ENCODE measurements around the gene TFF3. TPM values are rescaled to one million over a fixed set of nuclear protein-coding genes. Genes with fewer than 3 reads are reported as not detected.

TFF3 gene
- total and polyA plus RNA-seq, 2 of the 13 experiments (the other 11 are each of a cell fraction or from before 2014, with no cell fraction given) = 14.2 to 26.9 TPM

DNA sequence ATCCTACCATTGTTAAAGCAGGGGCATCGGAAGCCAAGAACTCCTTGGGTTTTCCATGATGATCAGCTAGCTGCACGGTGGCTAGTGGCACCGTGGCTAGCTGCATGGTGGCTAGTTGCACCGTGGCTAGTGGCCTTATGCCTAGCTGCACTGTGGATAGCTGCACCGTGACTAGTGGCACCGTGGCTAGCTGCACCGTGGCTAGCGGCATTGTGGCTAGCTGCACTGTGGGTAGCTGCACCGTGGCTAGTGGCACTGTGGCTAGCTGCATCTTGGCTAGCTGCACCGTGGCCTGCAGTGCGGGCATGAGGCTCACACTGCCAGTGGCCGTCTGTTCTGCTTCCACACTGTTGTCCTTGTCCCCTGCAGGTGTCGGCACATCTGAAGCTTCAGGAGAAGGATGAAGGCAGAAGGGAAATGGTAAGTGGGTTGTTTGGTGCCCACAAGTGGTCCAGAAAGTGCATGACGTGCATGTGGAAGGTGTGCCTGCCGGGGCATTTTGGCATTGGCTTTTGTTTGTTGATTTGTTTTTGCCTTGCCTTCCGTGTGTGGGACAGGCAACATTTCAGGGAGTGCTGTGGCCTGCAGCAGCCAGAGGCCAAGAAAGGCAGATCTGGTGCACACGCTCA lies 38.6 kb downstream of the TFF3 start:
- Histone ChIP-seq H3K4me1 (ENCODE audit: insufficient read depth, low read length) (no peaks in the 10 kb centered on the region), H3K4me3 (replicated peaks in 1 of 3; ENCODE audit: insufficient read depth in 1 of 3, low read depth in 2 of 3, low read length in 3 of 3) (no peak overlapping the region), H3K9me3 (ENCODE audit: low read length) (no peaks in the 10 kb centered on the region), H3K79me2 (ENCODE audit: insufficient read depth, low read length) (no peaks in the 10 kb centered on the region), H3K27ac (ENCODE audit: extremely low read length, insufficient read depth, low read length) (no peak overlapping the region), H3K9ac (ENCODE audit: insufficient read depth, low read depth, low read length) (no peak overlapping the region), H3K27me3 (ENCODE audit: control insufficient read depth in 1 of 2, insufficient read depth in 2 of 2, low read length in 2 of 2) (peaks cover 6 to 55% of the 10 kb centered on the region in 2 experiments), H3K36me3 (replicated peaks in 1 of 2; ENCODE audit: control insufficient read depth in 1 of 2, insufficient read depth in 2 of 2, low read length in 2 of 2) (no peaks in the 10 kb centered on the region), H2AFZ (ENCODE audit: low read length) (no peak overlapping the region), H3K4me2 (ENCODE audit: low read depth, low read length) (no peak overlapping the region), H4K20me1 (ENCODE audit: insufficient read depth, low read length) (no peaks in the 10 kb centered on the region)
- no TSS peak for BruUV-seq (replicated peaks)
- no peak for TF ChIP-seq ZNF776 (CRISPR knock-in tag; IDR thresholded peaks at IDR 0.05)
- TF ChIP-seq, protein P1, sequence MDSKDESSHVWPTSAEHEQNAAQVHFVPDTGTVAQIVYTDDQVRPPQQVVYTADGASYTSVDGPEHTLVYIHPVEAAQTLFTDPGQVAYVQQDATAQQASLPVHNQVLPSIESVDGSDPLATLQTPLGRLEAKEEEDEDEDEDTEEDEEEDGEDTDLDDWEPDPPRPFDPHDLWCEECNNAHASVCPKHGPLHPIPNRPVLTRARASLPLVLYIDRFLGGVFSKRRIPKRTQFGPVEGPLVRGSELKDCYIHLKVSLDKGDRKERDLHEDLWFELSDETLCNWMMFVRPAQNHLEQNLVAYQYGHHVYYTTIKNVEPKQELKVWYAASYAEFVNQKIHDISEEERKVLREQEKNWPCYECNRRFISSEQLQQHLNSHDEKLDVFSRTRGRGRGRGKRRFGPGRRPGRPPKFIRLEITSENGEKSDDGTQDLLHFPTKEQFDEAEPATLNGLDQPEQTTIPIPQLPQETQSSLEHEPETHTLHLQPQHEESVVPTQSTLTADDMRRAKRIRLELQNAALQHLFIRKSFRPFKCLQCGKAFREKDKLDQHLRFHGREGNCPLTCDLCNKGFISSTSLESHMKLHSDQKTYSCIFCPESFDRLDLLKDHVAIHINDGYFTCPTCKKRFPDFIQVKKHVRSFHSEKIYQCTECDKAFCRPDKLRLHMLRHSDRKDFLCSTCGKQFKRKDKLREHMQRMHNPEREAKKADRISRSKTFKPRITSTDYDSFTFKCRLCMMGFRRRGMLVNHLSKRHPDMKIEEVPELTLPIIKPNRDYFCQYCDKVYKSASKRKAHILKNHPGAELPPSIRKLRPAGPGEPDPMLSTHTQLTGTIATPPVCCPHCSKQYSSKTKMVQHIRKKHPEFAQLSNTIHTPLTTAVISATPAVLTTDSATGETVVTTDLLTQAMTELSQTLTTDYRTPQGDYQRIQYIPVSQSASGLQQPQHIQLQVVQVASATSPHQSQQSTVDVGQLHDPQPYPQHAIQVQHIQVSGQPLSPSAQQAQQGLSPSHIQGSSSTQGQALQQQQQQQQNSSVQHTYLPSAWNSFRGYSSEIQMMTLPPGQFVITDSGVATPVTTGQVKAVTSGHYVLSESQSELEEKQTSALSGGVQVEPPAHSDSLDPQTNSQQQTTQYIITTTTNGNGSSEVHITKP (CRISPR knock-in tag; IDR thresholded peaks at IDR 0.05; ENCODE audit: low read depth) = no peak
- TF ChIP-seq, protein P2, sequence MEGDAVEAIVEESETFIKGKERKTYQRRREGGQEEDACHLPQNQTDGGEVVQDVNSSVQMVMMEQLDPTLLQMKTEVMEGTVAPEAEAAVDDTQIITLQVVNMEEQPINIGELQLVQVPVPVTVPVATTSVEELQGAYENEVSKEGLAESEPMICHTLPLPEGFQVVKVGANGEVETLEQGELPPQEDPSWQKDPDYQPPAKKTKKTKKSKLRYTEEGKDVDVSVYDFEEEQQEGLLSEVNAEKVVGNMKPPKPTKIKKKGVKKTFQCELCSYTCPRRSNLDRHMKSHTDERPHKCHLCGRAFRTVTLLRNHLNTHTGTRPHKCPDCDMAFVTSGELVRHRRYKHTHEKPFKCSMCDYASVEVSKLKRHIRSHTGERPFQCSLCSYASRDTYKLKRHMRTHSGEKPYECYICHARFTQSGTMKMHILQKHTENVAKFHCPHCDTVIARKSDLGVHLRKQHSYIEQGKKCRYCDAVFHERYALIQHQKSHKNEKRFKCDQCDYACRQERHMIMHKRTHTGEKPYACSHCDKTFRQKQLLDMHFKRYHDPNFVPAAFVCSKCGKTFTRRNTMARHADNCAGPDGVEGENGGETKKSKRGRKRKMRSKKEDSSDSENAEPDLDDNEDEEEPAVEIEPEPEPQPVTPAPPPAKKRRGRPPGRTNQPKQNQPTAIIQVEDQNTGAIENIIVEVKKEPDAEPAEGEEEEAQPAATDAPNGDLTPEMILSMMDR (CRISPR knock-in tag; IDR thresholded peaks at IDR 0.05) = no peak
- no peak for TF ChIP-seq ZNF44 (CRISPR knock-in tag; IDR thresholded peaks at IDR 0.05)
- no peak for TF ChIP-seq KLF12 (CRISPR knock-in tag; IDR thresholded peaks at IDR 0.05; ENCODE audit: borderline replicate concordance)
- TF ChIP-seq, protein P3, sequence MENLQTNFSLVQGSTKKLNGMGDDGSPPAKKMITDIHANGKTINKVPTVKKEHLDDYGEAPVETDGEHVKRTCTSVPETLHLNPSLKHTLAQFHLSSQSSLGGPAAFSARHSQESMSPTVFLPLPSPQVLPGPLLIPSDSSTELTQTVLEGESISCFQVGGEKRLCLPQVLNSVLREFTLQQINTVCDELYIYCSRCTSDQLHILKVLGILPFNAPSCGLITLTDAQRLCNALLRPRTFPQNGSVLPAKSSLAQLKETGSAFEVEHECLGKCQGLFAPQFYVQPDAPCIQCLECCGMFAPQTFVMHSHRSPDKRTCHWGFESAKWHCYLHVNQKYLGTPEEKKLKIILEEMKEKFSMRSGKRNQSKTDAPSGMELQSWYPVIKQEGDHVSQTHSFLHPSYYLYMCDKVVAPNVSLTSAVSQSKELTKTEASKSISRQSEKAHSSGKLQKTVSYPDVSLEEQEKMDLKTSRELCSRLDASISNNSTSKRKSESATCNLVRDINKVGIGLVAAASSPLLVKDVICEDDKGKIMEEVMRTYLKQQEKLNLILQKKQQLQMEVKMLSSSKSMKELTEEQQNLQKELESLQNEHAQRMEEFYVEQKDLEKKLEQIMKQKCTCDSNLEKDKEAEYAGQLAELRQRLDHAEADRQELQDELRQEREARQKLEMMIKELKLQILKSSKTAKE (CRISPR knock-in tag; IDR thresholded peaks at IDR 0.05; ENCODE audit: borderline replicate concordance) = no peak
- TF ChIP-seq ZNF484 (CRISPR knock-in tag; IDR thresholded peaks at IDR 0.05; ENCODE audit: borderline replicate concordance, low read depth) = no peak
- no peak for TF ChIP-seq MXI1 (IDR thresholded peaks at IDR 0.05; ENCODE audit: borderline replicate concordance, low read depth, low read length)
- TF ChIP-seq NFE2L1 (CRISPR knock-in tag; IDR thresholded peaks at IDR 0.05; ENCODE audit: borderline replicate concordance) = no peak
- TF ChIP-seq ELF4 (CRISPR knock-in tag; IDR thresholded peaks at IDR 0.05; ENCODE audit: borderline replicate concordance) = no peak
- no peak for TF ChIP-seq ZNF20 (CRISPR knock-in tag; IDR thresholded peaks at IDR 0.05)
- no peak for TF ChIP-seq KLF6 (CRISPR knock-in tag; IDR thresholded peaks at IDR 0.05)
- ATAC-seq (no peak), FAIRE-seq (no peak), DNase-seq (ENCODE audit: low spot score) (no peak)
- WGBS (ENCODE audit: low lambda C conversion rate) = 32% methylated on average over 9 of the region's 17 CpGs
- intact Hi-C loops (cut with micrococcal nuclease; ENCODE audit: unreplicated experiment) = no loop called here
- CTCF ChIA-PET (ENCODE audit: low intra/inter-chr PET ratio, low total read pairs) = no interaction called here
- in situ Hi-C loops (cut with HindIII; ENCODE audit: extremely low pct_ligation_motif_present, low pct_unique_long_range_greater_than_20kb) = no loop called here
- POLR2A ChIA-PET = no interaction called here
